Stimulated activated CD8-positive, alpha-beta memory T cell treated with anti-CD3 and anti-CD28 coated beads, Interleukin-12 subunit alpha, Interleukin-12 subunit beta, amount 100 ng/mL, for 1 hour (primary cell): ENCODE data around the gene DGAT2.

ENCODE experiments used
- DNase-seq: peaks from one replicate; pipeline ENCODE4 v3.0.0-alpha.2; 2020; ENCODE audit warnings: low read depth

The DGAT2 gene

GRCh38 chr11:75826461-75827230 lies 58.1 kb downstream of the DGAT2 start:
- no peak for DNase-seq

- DNase-seq: no peak
Observed at GRCh38 chr11:75827562-75827961, 59.0 kb downstream of the DGAT2 start.

GRCh38 chr11:75831915-75832502 lies 63.4 kb downstream of the DGAT2 start:
- DNase-seq: no peak

- DNase-seq: no peak
Observed at GRCh38 chr11:75834728-75835127, 66.2 kb downstream of the DGAT2 start.

- DNase-seq: no peak
Observed at GRCh38 chr11:75836417-75836816, 67.8 kb downstream of the DGAT2 start.

GRCh38 chr11:75839851-75840250 lies 71.3 kb downstream of the DGAT2 start:
- DNase-seq: no peak

GRCh38 chr11:75840522-75840921 lies 71.9 kb downstream of the DGAT2 start:
- DNase-seq: no peak

- no peak for DNase-seq
Observed at GRCh38 chr11:75841739-75842138, 73.2 kb downstream of the DGAT2 start.

- DNase-seq: no peak
Observed at GRCh38 chr11:75845324-75845723, 76.7 kb downstream of the DGAT2 start.

GRCh38 chr11:75849894-75850293 lies 81.3 kb downstream of the DGAT2 start:
- DNase-seq: no peak

- DNase-seq: no peak
Observed at GRCh38 chr11:75850787-75851186, 82.2 kb downstream of the DGAT2 start.
